Mesenchymal stem cell (in vitro differentiated cells and primary cell): ENCODE measurements around the gene DENND4A.

ENCODE experiments used
- DNase-seq: peaks from one replicate; pipeline ENCODE4 v3.0.0-alpha.2; 2013
- H2AFZ ChIP-seq: one replicate; pipeline ENCODE4 v1.6.1; 2013; ENCODE audit warnings: low read depth, mild to moderate bottlenecking, control low read depth, inconsistent platforms, low read length, moderate library complexity
- H2AK5ac ChIP-seq: 2 replicates; pipeline ENCODE4 v1.6.1; 2013; ENCODE audit warnings: low read length, moderate library complexity, mild to moderate bottlenecking, inconsistent platforms; ENCODE audit not compliant: severe bottlenecking
- H2BK120ac ChIP-seq: one replicate; pipeline ENCODE4 v1.6.1; 2013; ENCODE audit warnings: low read depth, mild to moderate bottlenecking, inconsistent platforms, low read length, moderate library complexity
- H2BK12ac ChIP-seq, 2 experiments: one replicate each; pipeline ENCODE4 v1.6.1; 2013; ENCODE audit warnings: inconsistent platforms in 2 of 2, low read length in 2 of 2, mild to moderate bottlenecking in 2 of 2, moderate library complexity in 2 of 2, control low read depth in 1 of 2
- H2BK15ac ChIP-seq: one replicate; pipeline ENCODE4 v1.6.1; 2013; ENCODE audit warnings: mild to moderate bottlenecking, low read depth, inconsistent platforms; ENCODE audit not compliant: poor library complexity, severe bottlenecking
- H2BK5ac ChIP-seq: 2 replicates; pipeline ENCODE4 v1.6.1; 2013; ENCODE audit warnings: low read depth, mild to moderate bottlenecking, low read length, control low read depth, inconsistent platforms; ENCODE audit not compliant: poor library complexity, severe bottlenecking
- H3K14ac ChIP-seq, 2 experiments: one replicate each; pipeline ENCODE4 v1.6.1; 2013; ENCODE audit warnings: inconsistent platforms in 2 of 2, low read length in 2 of 2, control low read depth in 1 of 2, mild to moderate bottlenecking in 1 of 2, moderate library complexity in 1 of 2
- H3K18ac ChIP-seq, 2 experiments: one replicate each; pipeline ENCODE4 v1.6.1; 2013; ENCODE audit warnings: inconsistent platforms in 2 of 2, low read length in 2 of 2, control low read depth in 1 of 2, low read depth in 1 of 2, mild to moderate bottlenecking in 1 of 2
- H3K23ac ChIP-seq, 2 experiments: one replicate each; pipeline ENCODE4 v1.6.1; 2013; ENCODE audit warnings: inconsistent platforms in 2 of 2, low read length in 2 of 2, mild to moderate bottlenecking in 2 of 2, moderate library complexity in 2 of 2, control low read depth in 1 of 2
- H3K27ac ChIP-seq: 2 replicates; pipeline ENCODE4 v1.5.1; 2013; ENCODE audit warnings: mild to moderate bottlenecking, moderate library complexity, low read length, control low read depth, inconsistent platforms; ENCODE audit not compliant: poor library complexity, severe bottlenecking
- H3K27me3 ChIP-seq, 2 experiments: 2 replicates each; pipeline versions ENCODE4 v1.6.1 to v1.7.0; 2013; ENCODE audit warnings: low read length in 2 of 2, mild to moderate bottlenecking in 2 of 2, moderate library complexity in 2 of 2, control low read depth in 1 of 2, inconsistent platforms in 1 of 2; ENCODE audit not compliant: control insufficient read depth in 1 of 2, insufficient read depth in 1 of 2
- H3K36me3 ChIP-seq, 2 experiments: 2 replicates each; pipeline versions ENCODE4 v1.6.1 to v1.7.0; 2013; ENCODE audit warnings: low read length in 2 of 2, control low read depth in 1 of 2, inconsistent platforms in 1 of 2, low read depth in 1 of 2, mild to moderate bottlenecking in 1 of 2; ENCODE audit not compliant: insufficient read depth in 2 of 2, control insufficient read depth in 1 of 2
- H3K4ac ChIP-seq, 2 experiments: one replicate each; pipeline ENCODE4 v1.6.1; 2013; ENCODE audit warnings: inconsistent platforms in 2 of 2, low read length in 2 of 2, mild to moderate bottlenecking in 2 of 2, moderate library complexity in 2 of 2, control low read depth in 1 of 2, low read depth in 1 of 2
- H3K4me1 ChIP-seq: 2 replicates; pipeline ENCODE4 v1.6.1; 2013; ENCODE audit warnings: low read depth, low read length, control low read depth; ENCODE audit not compliant: control insufficient read depth, insufficient read depth
- H3K4me2 ChIP-seq: 2 replicates; pipeline ENCODE4 v1.6.1; 2013; ENCODE audit warnings: low read length, mild to moderate bottlenecking, inconsistent platforms; ENCODE audit not compliant: poor library complexity, severe bottlenecking
- H3K4me3 ChIP-seq, 2 experiments: 2 replicates each; pipeline versions ENCODE4 v1.5.1 to v1.7.0; 2013; ENCODE audit warnings: low read length in 2 of 2, mild to moderate bottlenecking in 2 of 2, control low read depth in 1 of 2, low read depth in 1 of 2; ENCODE audit not compliant: insufficient read depth in 1 of 2
- H3K79me1 ChIP-seq: replicated peaks from 2 replicates; pipeline ENCODE4 v1.6.1; 2013; ENCODE audit warnings: mild to moderate bottlenecking, control low read depth, low read length, inconsistent platforms; ENCODE audit not compliant: poor library complexity, severe bottlenecking
- H3K9ac ChIP-seq: 2 replicates; pipeline ENCODE4 v1.7.0; 2013; ENCODE audit warnings: mild to moderate bottlenecking, low read length, moderate library complexity
- H3K9me3 ChIP-seq: 2 replicates; pipeline ENCODE4 v1.7.0; 2013; ENCODE audit warnings: mild to moderate bottlenecking, low read length; ENCODE audit not compliant: control insufficient read depth
- H4K8ac ChIP-seq: one replicate; pipeline ENCODE4 v1.6.1; 2013; ENCODE audit warnings: inconsistent platforms, mild to moderate bottlenecking, low read length, moderate library complexity
- H4K91ac ChIP-seq: one replicate; pipeline ENCODE4 v1.6.1; 2013; ENCODE audit warnings: mild to moderate bottlenecking, low read length, inconsistent platforms
- WGBS: methylation state at CpG from one replicate; pipeline ENCODE4 v1.1.7; 2013; ENCODE audit warnings: mixed read lengths; 5-methylcytosine and 5-hydroxymethylcytosine counted together

Gene DENND4A

GRCh38 chr15:65777843-65778242, 14.2 kb downstream of the DENND4A start:
- Histone ChIP-seq H2AFZ (no peak overlapping the region), H2BK15ac (no peak overlapping the region), H2BK5ac (no peak overlapping the region), H2AK5ac (no peak overlapping the region), H4K91ac (no peak overlapping the region), H3K79me1 (peaks cover 25% of the 10 kb centered on the region), H3K27ac (no peak overlapping the region), H3K4me3 (no peak overlapping the region), H3K36me3 (no peaks in the 10 kb centered on the region), H4K8ac (no peak overlapping the region), H3K9me3 (no peaks in the 10 kb centered on the region), H3K9ac (no peak overlapping the region), H3K4ac (no peak overlapping the region), H3K4me1 (no peaks in the 10 kb centered on the region), H2BK12ac (no peak overlapping the region), H3K18ac (no peak overlapping the region), H3K4me2 (no peak overlapping the region), H3K14ac (no peak overlapping the region), H3K23ac (no peak overlapping the region), H2BK120ac (no peak overlapping the region), H3K27me3 (no peaks in the 10 kb centered on the region)
- DNase-seq: no peak
- 93% methylated on average over 6 of the region's 6 CpGs for WGBS

GRCh38 chr15:65777053-65777452, 15.0 kb downstream of the DENND4A start:
- H3K23ac ChIP-seq: no peak overlapping the region
- no peak overlapping the region for H2BK12ac ChIP-seq
- no peaks in the 10 kb centered on the region for H3K27me3 ChIP-seq
- no peaks in the 10 kb centered on the region for H3K4me1 ChIP-seq
- no peak overlapping the region for H3K18ac ChIP-seq
- H2BK15ac ChIP-seq: no peak overlapping the region
- H3K36me3 ChIP-seq: no peaks in the 10 kb centered on the region
- 95% methylated on average over 6 of the region's 6 CpGs for WGBS
- H3K9me3 ChIP-seq: no peaks in the 10 kb centered on the region
- H3K4me2 ChIP-seq: no peak overlapping the region
- no peak overlapping the region for H3K27ac ChIP-seq
- no peak overlapping the region for H2AK5ac ChIP-seq
- H3K9ac ChIP-seq: no peak overlapping the region
- no peak overlapping the region for H2AFZ ChIP-seq
- H2BK120ac ChIP-seq: no peak overlapping the region
- H3K4ac ChIP-seq: no peak overlapping the region
- no peak overlapping the region for H3K4me3 ChIP-seq
- no peak overlapping the region for H4K8ac ChIP-seq
- peaks cover 24% of the 10 kb centered on the region for H3K79me1 ChIP-seq
- no peak for DNase-seq
- H2BK5ac ChIP-seq: no peak overlapping the region
- H4K91ac ChIP-seq: no peak overlapping the region
- H3K14ac ChIP-seq: no peak overlapping the region

- no peak overlapping the region for H2BK5ac ChIP-seq
- no peaks in the 10 kb centered on the region for H3K36me3 ChIP-seq
- H2BK15ac ChIP-seq: no peak overlapping the region
- no peak overlapping the region for H3K4me3 ChIP-seq
- no peak overlapping the region for H2AFZ ChIP-seq
- WGBS: 100% methylated on average over 1 of the region's 3 CpGs
- no peak overlapping the region for H2BK12ac ChIP-seq
- H4K91ac ChIP-seq: no peak overlapping the region
- H2BK120ac ChIP-seq: no peak overlapping the region
- no peak overlapping the region for H3K4me2 ChIP-seq
- no peak overlapping the region for H3K9ac ChIP-seq
- H3K27me3 ChIP-seq: no peaks in the 10 kb centered on the region
- peaks cover 15% of the 10 kb centered on the region for H3K79me1 ChIP-seq
- H2AK5ac ChIP-seq: no peak overlapping the region
- H3K4me1 ChIP-seq: no peaks in the 10 kb centered on the region
- no peak for DNase-seq
- no peak overlapping the region for H4K8ac ChIP-seq
- H3K27ac ChIP-seq: no peak overlapping the region
- H3K23ac ChIP-seq: no peak overlapping the region
- no peak overlapping the region for H3K4ac ChIP-seq
- no peak overlapping the region for H3K18ac ChIP-seq
- H3K9me3 ChIP-seq: no peaks in the 10 kb centered on the region
- no peak overlapping the region for H3K14ac ChIP-seq
Measured at GRCh38 chr15:65773386-65774111, 18.5 kb downstream of the DENND4A start.

GRCh38 chr15:65772930-65773329, 19.2 kb downstream of the DENND4A start:
- Histone ChIP-seq H3K14ac (no peak overlapping the region), H3K9ac (no peak overlapping the region), H2AFZ (no peak overlapping the region), H2BK15ac (no peak overlapping the region), H2BK5ac (no peak overlapping the region), H2BK120ac (no peak overlapping the region), H3K23ac (no peak overlapping the region), H2BK12ac (no peak overlapping the region), H3K4me3 (no peak overlapping the region), H4K91ac (no peak overlapping the region), H3K9me3 (no peaks in the 10 kb centered on the region), H3K79me1 (peaks cover 18% of the 10 kb centered on the region), H3K4me2 (no peak overlapping the region), H3K27ac (no peak overlapping the region), H3K27me3 (no peaks in the 10 kb centered on the region), H3K4me1 (no peaks in the 10 kb centered on the region), H3K18ac (no peak overlapping the region), H3K36me3 (no peaks in the 10 kb centered on the region), H2AK5ac (no peak overlapping the region), H4K8ac (no peak overlapping the region), H3K4ac (no peak overlapping the region)
- WGBS: 96% methylated on average over 2 of the region's 2 CpGs
- no peak for DNase-seq
